ENCODE measurements around the gene NMNAT2. TPM values are rescaled to one million over a fixed set of nuclear protein-coding genes. Genes with fewer than 3 reads are reported as not detected.

NMNAT2 gene
- polyA plus RNA-seq, 1 experiment, result 2.1 TPM

GRCh38 chr1:183199304-183199703 is 218.9 kb downstream of the NMNAT2 start:
- CTCF ChIA-PET, result interaction anchor here (0.6 kb wide), 1 partner anchor 70 kb away, joined by 3 read pairs; no protein-coding TSS in a partner anchor
- Histone ChIP-seq H3K36me3 (ENCODE audit: control insufficient read depth, insufficient read depth, low read length) (no peaks in the 10 kb centered on the region), H3K4me3 (ENCODE audit: low read depth, low read length) (no peak overlapping the region), H3K27me3 (ENCODE audit: control insufficient read depth, insufficient read depth, low read length) (no peaks in the 10 kb centered on the region)
- no peak for DNase-seq (ENCODE audit: low read depth)
- POLR2A ChIA-PET, result no interaction called here
- no peak for TF ChIP-seq CTCF (IDR thresholded peaks at IDR 0.05; ENCODE audit: insufficient read depth, low read depth, low read length)

GRCh38 chr1:183198463-183198862 is 219.7 kb downstream of the NMNAT2 start:
- no peak for TF ChIP-seq CTCF (IDR thresholded peaks at IDR 0.05; ENCODE audit: insufficient read depth, low read depth, low read length)
- Histone ChIP-seq H3K4me3 (ENCODE audit: low read depth, low read length) (no peak overlapping the region), H3K36me3 (ENCODE audit: control insufficient read depth, insufficient read depth, low read length) (no peaks in the 10 kb centered on the region), H3K27me3 (ENCODE audit: control insufficient read depth, insufficient read depth, low read length) (no peaks in the 10 kb centered on the region)
- DNase-seq (ENCODE audit: low read depth), result no peak
- POLR2A ChIA-PET, result no interaction called here
- CTCF ChIA-PET, result no interaction called here

Other genes with a start within 250 kb of the NMNAT2 start
- gene LAMC2, start 232.1 kb downstream of the NMNAT2 start, polyA plus RNA-seq (2011; rRNA removed), result 0.70 and 0.96 TPM in 2 replicates
- gene SMG7, start 54.1 kb upstream of the NMNAT2 start, polyA plus RNA-seq (2011; rRNA removed), result 26.1 and 30.7 TPM in 2 replicates
- 1.7 and 2.0 TPM in 2 replicates for gene NCF2, start 172.1 kb upstream of the NMNAT2 start, polyA plus RNA-seq (2011; rRNA removed)
- 176 and 386 TPM in 2 replicates for gene ARPC5, start 217.4 kb upstream of the NMNAT2 start, polyA plus RNA-seq (2011; rRNA removed)
- gene APOBEC4, start 234.9 kb upstream of the NMNAT2 start, polyA plus RNA-seq (2011; rRNA removed), result not detected in 2 replicates